ENCODE data around the gene POLR1A.

DNA sequence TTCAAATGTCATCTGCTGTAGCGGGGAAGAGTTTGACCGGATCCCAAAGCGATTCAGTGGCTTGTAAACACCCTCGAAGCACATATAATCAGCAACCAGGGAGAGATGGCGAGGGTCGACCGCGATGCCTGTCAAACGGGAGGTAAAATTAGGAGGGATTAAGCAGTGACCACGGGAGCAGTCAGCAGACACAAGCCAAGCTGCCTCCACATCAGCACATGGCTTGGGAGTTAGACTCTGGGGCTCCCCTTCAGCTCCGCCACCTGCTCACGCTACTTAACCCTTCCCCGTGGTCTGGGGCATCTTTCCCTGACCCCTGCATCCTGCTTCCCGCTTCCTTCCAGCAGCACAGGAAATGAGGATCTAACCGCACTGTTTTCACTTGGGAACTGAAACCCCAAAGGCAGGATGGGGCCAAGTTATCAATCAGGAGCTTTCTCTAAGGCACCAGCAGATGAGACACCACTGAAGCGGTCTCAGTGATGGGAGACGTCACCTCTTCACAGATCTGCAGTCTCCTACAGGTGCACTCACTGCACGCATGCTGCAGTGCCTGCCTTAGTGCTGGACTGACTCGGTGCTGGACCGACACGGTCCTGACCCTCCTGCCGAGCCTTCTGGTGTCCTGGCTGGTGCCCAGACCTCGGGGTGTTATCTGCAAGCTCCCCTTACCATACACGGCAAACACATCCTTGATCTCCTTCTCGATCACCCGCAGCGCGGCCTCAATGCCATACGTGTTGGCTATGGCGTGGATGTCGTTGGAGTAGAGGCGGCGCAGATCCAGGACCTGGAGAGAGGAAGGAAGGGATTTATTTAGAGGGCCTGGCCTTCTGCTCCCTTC lies 77.5 kb downstream of the POLR1A start:
- TF ChIP-seq, protein P1, sequence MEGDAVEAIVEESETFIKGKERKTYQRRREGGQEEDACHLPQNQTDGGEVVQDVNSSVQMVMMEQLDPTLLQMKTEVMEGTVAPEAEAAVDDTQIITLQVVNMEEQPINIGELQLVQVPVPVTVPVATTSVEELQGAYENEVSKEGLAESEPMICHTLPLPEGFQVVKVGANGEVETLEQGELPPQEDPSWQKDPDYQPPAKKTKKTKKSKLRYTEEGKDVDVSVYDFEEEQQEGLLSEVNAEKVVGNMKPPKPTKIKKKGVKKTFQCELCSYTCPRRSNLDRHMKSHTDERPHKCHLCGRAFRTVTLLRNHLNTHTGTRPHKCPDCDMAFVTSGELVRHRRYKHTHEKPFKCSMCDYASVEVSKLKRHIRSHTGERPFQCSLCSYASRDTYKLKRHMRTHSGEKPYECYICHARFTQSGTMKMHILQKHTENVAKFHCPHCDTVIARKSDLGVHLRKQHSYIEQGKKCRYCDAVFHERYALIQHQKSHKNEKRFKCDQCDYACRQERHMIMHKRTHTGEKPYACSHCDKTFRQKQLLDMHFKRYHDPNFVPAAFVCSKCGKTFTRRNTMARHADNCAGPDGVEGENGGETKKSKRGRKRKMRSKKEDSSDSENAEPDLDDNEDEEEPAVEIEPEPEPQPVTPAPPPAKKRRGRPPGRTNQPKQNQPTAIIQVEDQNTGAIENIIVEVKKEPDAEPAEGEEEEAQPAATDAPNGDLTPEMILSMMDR (IDR thresholded peaks at IDR 0.05), result no peak
- no peak for TF ChIP-seq POLR2AphosphoS5 (IDR thresholded peaks at IDR 0.05)
